Measurements from ENCODE around the gene UBAC1.

DNA sequence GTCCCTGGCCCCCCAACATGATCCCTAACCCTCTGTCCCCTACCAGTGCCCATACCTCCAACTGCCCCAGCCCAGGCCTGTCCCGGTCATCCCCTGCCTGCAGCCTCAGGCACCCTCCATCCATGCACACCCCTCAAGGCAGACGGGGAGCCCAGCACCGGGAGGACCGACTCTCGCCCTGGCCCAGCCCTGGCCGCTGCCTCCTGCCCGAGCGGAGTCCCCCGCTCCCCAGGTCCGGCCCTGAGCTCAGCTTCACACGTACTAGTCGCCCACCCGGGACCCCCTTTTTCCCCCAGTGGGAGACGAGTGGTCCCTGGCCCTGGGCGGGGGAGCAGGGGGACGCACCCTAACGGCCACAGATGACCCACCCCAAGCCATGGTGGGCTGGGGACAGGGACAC lies 49.0 kb upstream of the UBAC1 start:
- TF ChIP-seq, protein P1, sequence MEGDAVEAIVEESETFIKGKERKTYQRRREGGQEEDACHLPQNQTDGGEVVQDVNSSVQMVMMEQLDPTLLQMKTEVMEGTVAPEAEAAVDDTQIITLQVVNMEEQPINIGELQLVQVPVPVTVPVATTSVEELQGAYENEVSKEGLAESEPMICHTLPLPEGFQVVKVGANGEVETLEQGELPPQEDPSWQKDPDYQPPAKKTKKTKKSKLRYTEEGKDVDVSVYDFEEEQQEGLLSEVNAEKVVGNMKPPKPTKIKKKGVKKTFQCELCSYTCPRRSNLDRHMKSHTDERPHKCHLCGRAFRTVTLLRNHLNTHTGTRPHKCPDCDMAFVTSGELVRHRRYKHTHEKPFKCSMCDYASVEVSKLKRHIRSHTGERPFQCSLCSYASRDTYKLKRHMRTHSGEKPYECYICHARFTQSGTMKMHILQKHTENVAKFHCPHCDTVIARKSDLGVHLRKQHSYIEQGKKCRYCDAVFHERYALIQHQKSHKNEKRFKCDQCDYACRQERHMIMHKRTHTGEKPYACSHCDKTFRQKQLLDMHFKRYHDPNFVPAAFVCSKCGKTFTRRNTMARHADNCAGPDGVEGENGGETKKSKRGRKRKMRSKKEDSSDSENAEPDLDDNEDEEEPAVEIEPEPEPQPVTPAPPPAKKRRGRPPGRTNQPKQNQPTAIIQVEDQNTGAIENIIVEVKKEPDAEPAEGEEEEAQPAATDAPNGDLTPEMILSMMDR (conservative IDR thresholded peaks at IDR 0.05 in 1 of 2, IDR thresholded peaks at IDR 0.05 in 1 of 2; ENCODE audit: extremely low read depth in 1 of 2, insufficient read depth in 1 of 2, low read depth in 1 of 2, low read length in 2 of 2), result no peak
- no peak for TF ChIP-seq EZH2 (IDR thresholded peaks at IDR 0.05; ENCODE audit: borderline replicate concordance, low read length)

Measured in mammary epithelial cell (primary cell).